Activated CD8-positive, alpha-beta T cell treated with anti-CD3 and anti-CD28 coated beads for 36 hours (primary cell): ENCODE data around the gene EIPR1. TPM values are rescaled to one million over a fixed set of nuclear protein-coding genes. Genes with fewer than 3 reads are reported as not detected.

Source experiments
- ATAC-seq: fragments of 200-7000 bp; cut with Tn5 transposase; one replicate; pipeline ENCODE4 v1.10.0; 2021; ENCODE audit warnings: mild to moderate bottlenecking, moderate library complexity
- CTCF ChIA-PET: fragments of 350-600 bp; sonication (Branson Sonifier 250); formaldehyde crosslinking; loops from one replicate; lab custom pipeline; 2021; ENCODE audit warnings: antibody characterized with exemption; lab: Charles Lee
- POLR2A ChIA-PET: fragments of 350-600 bp; sonication (Branson Sonifier 250); formaldehyde crosslinking; loops from one replicate; lab custom pipeline; 2021; ENCODE audit warnings: antibody characterized with exemption; lab: Charles Lee
- DNase-seq: peaks from one replicate; pipeline ENCODE4 v3.0.0-alpha.2; 2020
- H3K27ac Mint-ChIP-seq: one replicate; pipeline ENCODE4 v1.8.0; 2021; ENCODE audit warnings: mild to moderate bottlenecking, mixed read lengths
- H3K27me3 Mint-ChIP-seq: one replicate; pipeline ENCODE4 v1.8.0; 2021; ENCODE audit warnings: mixed read lengths
- H3K36me3 Mint-ChIP-seq: one replicate; pipeline ENCODE4 v1.8.0; 2021; ENCODE audit warnings: low read depth, mixed read lengths
- H3K4me1 Mint-ChIP-seq: one replicate; pipeline ENCODE4 v1.8.0; 2021; ENCODE audit warnings: low read depth, mixed read lengths
- H3K4me3 Mint-ChIP-seq: one replicate; pipeline ENCODE4 v1.8.0; 2021; ENCODE audit warnings: mild to moderate bottlenecking, moderate library complexity, mixed read lengths
- H3K9me3 Mint-ChIP-seq: one replicate; pipeline ENCODE4 v1.8.0; 2021; ENCODE audit warnings: mixed read lengths
- CTCF ChIP-seq: fragments of 200-600 bp; IDR thresholded peaks from one replicate; pipeline ENCODE4 v1.8.0; 2022; ENCODE audit warnings: antibody characterized with exemption, mild to moderate bottlenecking
- intact Hi-C: fragments of 100-400 bp; cut with micrococcal nuclease; formaldehyde crosslinking; loops from one replicate; pipeline ENCODE4 v1.10.0; 2022
- total RNA-seq, 2 experiments: library from RNA; stranded (reverse); gene quantifications; one replicate each; pipeline ENCODE4 v1.2.3, GENCODE V29; 2021

EIPR1 gene
- total RNA-seq, 2 experiments from 2014 or later = 38.4 to 39.1 TPM

DNA sequence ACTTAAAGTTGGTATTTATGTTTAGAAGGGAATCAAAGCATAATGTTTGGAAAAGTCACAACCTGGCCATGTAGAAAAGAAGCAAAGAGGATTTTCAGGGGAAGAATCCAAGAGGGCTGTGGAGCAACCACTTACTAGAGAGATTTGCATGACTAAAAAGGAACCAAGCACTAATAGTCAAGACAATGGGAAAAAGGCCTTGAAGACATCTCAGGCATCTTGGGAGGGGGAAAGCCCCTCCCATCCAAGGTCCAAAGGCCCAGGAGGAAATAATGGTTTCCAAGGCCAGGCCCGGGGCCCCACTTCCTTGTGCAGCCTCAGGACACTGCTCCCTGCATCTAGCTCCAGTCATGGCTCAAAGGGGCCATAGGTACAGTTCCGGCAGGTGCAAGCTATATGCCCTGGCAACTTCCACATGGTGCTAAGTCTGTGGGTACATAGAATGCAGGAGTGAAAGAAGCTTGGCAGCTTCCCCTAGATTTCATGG lies 128.1 kb downstream of the EIPR1 start:
- POLR2A ChIA-PET = no interaction called here
- TF ChIP-seq CTCF = no peak
- no peak for DNase-seq
- peaks cover 22% of the 10 kb centered on the region for H3K9me3 Mint-ChIP-seq
- H3K36me3 Mint-ChIP-seq = peaks cover 51% of the 10 kb centered on the region
- no peak overlapping the region for H3K27ac Mint-ChIP-seq
- no peaks in the 10 kb centered on the region for H3K4me1 Mint-ChIP-seq
- no peaks in the 10 kb centered on the region for H3K27me3 Mint-ChIP-seq
- H3K4me3 Mint-ChIP-seq = no peak overlapping the region
- ATAC-seq = no peak
- intact Hi-C loops = no loop called here
- CTCF ChIA-PET = no interaction called here

DNA sequence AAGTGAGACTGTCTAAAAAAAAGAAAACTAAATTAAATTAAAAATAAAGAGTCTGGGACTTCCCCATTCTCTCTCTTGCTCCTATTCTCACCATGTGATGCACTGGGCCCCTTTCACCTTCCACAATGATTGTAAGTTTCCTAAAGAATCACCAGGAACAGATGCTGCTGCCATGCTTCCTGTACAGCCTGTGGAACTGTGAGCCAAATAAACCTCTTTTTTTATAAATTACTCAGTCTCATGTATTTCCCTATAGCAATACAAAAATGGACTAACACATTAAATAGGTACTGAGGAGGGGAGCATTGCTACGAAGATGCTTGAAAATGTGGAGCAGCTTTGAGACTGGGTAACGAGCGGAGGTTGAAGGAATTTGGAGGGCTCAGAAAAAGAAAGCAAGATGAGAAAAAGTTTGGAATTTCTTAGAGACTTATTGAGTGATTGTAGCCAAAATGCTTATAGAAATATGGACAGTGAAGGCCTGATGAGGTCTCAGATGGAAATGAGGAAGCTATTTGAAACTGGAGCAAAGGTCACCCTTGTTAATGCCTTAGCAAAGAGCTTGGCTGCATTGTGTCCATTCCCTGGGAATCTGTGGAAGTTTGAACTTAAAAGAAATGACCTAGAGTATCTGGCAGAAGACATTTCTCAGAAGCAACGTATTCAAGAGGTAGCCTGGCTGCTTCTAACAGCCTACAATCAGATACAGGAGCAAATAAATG lies 128.7 kb downstream of the EIPR1 start:
- Mint-ChIP-seq H3K9me3 (peaks cover 22% of the 10 kb centered on the region), H3K36me3 (peaks cover 45% of the 10 kb centered on the region), H3K27me3 (no peaks in the 10 kb centered on the region), H3K4me3 (no peak overlapping the region), H3K27ac (no peak overlapping the region), H3K4me1 (peaks cover 4% of the 10 kb centered on the region)
- ATAC-seq = no peak
- DNase-seq = no peak
- POLR2A ChIA-PET = no interaction called here
- intact Hi-C loops = no loop called here
- TF ChIP-seq CTCF = no peak
- CTCF ChIA-PET = no interaction called here

- H3K36me3 Mint-ChIP-seq = peaks cover 42% of the 10 kb centered on the region
- no peak overlapping the region for H3K4me3 Mint-ChIP-seq
- no peak overlapping the region for H3K27ac Mint-ChIP-seq
These were observed 130.5 kb downstream of the EIPR1 start for GRCh38 chr2:3246928-3247714.

DNA sequence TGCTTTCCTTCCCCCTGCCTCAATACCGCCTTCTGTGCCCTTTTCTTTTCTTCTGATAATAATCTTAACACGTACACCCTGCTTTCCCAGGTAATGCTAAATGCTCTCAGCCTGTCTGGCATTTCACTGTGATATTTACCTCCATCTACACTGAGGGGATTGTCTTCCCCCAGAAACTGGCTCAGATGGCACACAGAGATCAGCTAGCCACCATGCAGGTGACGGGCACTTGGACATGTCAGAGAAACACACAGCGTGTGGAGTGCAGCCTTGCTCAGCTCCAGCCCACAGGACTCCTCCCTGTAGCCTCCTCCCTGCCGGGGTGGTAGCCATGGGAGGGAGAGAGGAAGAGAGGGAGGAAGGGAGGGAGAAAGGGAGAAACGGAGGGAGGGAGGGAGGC lies 131.2 kb downstream of the EIPR1 start:
- intact Hi-C loops = no loop called here
- CTCF ChIA-PET = no interaction called here
- Mint-ChIP-seq H3K27ac (no peak overlapping the region), H3K36me3 (peaks cover 39% of the 10 kb centered on the region), H3K9me3 (peaks cover 19% of the 10 kb centered on the region), H3K4me1 (peaks cover 23% of the 10 kb centered on the region), H3K4me3 (no peak overlapping the region), H3K27me3 (no peaks in the 10 kb centered on the region)
- no peak for DNase-seq
- TF ChIP-seq CTCF = no peak
- POLR2A ChIA-PET = interaction anchor here (1.4 kb wide), 1 partner anchor 23 kb away, joined by 5 read pairs; no protein-coding TSS in a partner anchor
- no peak for ATAC-seq

More at GRCh38 chr2:3246928-3247714, 130.5 kb downstream of the EIPR1 start:
- peaks cover 17% of the 10 kb centered on the region for H3K4me1 Mint-ChIP-seq
- no peaks in the 10 kb centered on the region for H3K27me3 Mint-ChIP-seq
- ATAC-seq (no peak), DNase-seq (no peak)
- POLR2A ChIA-PET = no interaction called here
- H3K9me3 Mint-ChIP-seq = peaks cover 22% of the 10 kb centered on the region
- intact Hi-C loops = no loop called here
- TF ChIP-seq CTCF = no peak
- CTCF ChIA-PET = no interaction called here

- ChIA-PET POLR2A (no interaction called here), CTCF (no interaction called here)
- ATAC-seq = no peak
- DNase-seq = no peak
- Mint-ChIP-seq H3K27me3 (no peaks in the 10 kb centered on the region), H3K27ac (no peak overlapping the region), H3K9me3 (peaks cover 8% of the 10 kb centered on the region), H3K36me3 (peaks cover 25% of the 10 kb centered on the region), H3K4me1 (peaks cover 25% of the 10 kb centered on the region), H3K4me3 (no peak overlapping the region)
- TF ChIP-seq CTCF = no peak
- intact Hi-C loops = no loop called here
These were observed 133.1 kb downstream of the EIPR1 start for GRCh38 chr2:3244486-3244885.
